HG02943 (cell line): ENCODE data around the gene CASP10.
A peak's percentile ranks its signal among the peaks of the same experiment; 100 is the strongest.

ENCODE experiments used
- ATAC-seq: cut with Tn5 transposase; IDR thresholded peaks from one replicate; pipeline ENCODE4 v1.9.1; 2021; ENCODE audit warnings: mild to moderate bottlenecking, low read depth, moderate library complexity; ENCODE audit not compliant: unreplicated experiment

Gene CASP10

DNA sequence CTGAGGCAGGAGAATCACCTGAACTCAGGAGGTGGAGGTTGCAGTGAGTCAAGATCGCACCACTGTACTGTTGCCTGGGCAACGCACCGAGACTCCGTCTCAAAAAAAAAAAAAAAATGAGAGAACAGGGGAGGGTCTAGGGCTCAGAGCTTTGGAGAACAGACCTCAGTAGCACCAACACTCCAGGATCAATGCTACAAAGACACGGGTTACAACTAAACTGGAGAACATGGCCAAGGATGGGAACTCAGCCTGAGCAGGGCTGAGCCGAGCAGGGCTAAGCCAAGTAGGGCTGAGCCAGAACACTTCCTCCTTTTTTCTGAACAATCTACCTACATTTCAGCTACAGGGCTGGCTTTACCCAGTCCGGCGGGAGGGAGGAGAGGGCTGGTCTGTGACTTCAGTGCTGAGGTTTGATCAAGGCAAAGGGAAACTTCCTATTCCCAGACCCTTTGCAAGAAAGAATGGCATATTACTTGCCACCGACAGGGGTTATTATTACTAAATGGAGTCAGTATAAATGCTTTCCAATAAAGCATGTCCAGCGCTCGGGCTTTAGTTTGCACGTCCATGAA lies 74.5 kb downstream of the CASP10 start:
- peak; percentile 37 for ATAC-seq

DNA sequence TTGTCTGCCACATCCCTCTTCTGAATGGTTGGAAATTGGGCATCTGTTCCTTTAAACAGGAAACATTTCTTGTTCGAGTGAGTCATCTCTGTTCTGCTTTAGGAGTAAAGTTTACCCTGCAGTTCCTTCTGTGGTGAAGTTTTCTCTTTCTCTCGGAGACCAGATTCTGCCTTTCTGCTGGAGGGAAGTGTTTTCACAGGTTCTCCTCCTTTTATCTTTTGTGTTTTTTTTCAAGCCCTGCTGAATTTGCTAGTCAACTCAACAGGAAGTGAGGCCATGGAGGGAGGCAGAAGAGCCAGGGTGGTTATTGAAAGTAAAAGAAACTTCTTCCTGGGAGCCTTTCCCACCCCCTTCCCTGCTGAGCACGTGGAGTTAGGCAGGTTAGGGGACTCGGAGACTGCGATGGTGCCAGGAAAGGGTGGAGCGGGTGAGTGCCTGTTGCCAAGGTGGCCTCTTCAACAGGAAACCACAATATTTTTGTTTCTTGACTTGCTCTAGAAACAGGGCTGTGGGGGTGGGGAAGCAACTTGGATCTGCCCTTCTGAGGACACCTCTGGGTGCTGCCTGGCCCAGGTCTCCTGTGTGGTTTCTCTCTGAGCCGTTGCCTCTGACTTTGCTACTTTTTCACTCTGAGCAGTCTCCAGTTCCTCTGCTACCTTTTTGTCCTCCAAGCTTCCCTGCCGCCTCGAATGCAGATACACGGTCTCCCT lies 75.2 kb downstream of the CASP10 start:
- ATAC-seq: peak; percentile 72

DNA sequence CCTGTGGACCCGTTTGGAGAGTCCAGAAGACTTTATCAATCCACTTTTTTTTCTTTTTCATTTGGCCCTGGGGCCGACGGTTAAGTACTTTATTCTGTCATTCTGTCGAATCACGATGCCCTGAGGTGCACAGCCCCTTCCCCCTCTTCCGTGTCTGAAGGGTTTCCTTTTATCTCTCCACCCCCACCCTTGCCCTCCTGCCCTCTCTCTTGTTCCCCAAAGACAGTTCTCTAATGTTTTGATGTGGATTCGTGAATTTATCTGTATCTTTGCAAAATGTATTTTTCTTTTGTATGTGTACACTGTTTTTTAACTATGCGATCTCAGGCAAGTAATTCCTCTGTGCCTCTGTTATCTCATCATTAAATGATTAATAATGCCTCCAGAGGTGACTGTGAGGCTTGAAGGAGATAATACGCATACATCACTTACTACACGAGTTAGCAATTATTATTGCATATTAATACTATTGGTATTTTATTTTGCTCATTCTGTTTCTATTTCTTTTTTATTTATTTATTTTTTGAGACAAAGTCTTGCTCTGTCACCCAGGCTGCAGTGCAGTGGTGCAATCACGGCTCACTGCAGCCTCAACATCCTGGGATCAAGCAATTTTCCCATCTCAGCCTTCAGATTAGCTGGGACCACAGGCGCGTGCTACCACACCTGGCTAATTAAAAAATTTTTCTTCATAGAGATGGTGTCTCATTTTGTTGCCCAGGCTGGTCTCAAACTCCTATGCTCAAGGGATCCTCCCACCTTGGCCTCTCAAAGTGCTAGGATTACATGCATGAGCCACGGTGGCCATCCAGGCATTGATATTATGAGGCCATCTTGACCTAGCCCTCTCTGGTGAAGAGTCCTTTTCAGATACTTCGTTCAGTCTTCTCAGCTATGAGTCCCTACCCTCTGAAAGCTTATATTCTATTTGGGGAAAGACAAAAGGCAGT lies 76.0 kb downstream of the CASP10 start:
- peak; percentile 1 for ATAC-seq

DNA sequence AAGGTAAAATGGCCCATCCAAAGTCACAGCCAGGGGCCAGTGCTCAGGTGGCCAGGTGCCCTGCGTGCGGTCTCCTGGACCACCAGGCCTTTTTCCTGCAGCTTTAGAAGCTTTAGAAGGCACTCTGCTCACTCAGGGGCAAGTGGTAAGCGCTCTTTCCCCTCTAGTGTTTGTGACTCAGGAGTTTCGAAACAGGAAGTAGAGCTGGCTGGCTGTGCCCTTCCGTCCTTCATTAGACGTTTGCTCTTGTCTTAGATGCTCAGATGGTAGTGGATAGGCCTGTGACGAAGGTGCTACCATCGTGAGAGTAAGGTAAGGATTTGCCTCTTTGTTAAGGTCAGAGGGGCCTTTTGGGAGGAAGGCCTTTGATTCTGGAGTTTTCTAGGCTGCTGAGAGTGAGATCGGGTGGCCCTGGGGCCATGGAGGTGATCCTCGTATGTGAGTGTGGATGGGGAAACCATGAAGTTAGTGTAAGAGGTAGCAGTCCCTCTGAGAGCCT lies 77.4 kb downstream of the CASP10 start, which contains the start of gene CASP8:
Gene CASP8, plus strand, starts transcription at position 235 of the 499 bp plus-strand sequence. CDS start 5,951 bp downstream, outside the sequence.
- ATAC-seq: no peak

DNA sequence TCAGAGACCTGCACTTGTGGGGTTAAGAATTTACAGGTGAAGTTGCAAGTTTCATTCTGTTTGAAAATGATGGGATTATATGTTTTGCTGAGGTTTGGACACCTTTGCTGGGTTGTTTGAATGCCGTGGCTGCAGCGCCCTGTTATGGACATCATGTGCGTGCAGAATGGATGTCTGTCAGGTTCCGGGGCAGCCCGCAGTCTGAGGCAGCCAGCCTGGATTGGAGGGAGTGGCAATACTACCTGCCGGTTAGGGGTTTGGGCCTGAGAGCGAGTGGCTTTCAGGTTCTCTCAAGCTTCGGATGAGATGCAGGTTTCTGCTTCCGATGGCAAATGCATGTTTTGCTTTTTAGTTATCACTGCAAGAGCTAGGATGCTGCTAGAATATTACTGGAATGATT lies 78.5 kb downstream of the CASP10 start:
- ATAC-seq: no peak

DNA sequence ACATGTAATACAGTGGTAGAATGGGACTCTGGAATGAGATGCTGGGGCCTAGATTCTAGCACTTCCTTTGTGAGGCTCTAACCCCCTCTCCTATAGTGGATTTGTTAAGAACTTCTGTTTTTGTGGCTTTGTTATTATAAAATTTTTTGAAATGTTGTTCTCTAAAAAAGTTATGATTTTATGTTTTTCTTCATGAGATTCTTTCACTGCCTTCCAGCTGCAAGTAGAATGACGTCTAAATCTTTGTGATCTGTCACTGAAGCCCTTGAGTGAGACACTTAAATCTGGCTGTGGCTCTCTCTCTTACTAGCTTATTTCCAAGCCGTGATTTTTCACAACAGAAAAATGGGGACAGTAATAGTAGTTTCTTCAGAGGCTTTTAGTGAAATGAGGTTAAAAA lies 79.0 kb downstream of the CASP10 start:
- ATAC-seq: no peak

DNA sequence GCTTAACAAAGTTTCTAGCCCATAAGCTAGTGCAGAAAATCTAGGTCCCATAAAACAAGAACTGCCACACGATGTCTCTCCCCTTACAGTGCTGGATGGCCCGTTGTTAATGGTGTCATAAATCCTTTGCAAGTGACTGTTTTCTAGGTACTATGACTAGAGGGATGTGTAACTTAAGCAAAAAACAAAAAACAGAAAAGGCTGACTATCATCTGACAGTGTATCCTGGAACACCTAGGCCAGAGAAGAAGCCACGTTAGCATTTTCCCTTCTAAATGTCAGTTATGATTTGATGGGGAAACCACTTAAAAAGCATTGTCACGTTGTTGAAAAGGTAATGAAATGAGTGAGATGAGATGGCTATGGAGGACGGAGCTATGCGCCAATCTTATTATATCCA lies 79.8 kb downstream of the CASP10 start:
- ATAC-seq: no peak

DNA sequence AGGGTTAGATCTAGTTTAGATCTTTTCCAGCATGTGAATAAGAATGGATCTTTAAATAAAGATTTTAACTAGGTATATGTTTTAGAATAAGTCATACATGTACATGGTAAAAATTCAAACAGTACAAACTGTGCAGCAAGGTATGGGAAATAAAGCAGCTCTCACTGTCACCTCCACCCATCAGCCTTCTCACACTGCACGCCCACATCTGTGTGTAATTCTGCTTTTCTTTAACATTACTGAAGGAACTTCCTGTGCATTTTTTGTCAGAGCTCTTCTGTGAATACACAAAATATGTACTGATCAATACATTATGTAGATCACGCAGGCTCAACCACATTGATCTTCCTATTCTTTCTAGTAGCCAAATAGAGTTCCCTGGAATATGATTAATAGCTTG lies 80.8 kb downstream of the CASP10 start:
- no peak for ATAC-seq

DNA sequence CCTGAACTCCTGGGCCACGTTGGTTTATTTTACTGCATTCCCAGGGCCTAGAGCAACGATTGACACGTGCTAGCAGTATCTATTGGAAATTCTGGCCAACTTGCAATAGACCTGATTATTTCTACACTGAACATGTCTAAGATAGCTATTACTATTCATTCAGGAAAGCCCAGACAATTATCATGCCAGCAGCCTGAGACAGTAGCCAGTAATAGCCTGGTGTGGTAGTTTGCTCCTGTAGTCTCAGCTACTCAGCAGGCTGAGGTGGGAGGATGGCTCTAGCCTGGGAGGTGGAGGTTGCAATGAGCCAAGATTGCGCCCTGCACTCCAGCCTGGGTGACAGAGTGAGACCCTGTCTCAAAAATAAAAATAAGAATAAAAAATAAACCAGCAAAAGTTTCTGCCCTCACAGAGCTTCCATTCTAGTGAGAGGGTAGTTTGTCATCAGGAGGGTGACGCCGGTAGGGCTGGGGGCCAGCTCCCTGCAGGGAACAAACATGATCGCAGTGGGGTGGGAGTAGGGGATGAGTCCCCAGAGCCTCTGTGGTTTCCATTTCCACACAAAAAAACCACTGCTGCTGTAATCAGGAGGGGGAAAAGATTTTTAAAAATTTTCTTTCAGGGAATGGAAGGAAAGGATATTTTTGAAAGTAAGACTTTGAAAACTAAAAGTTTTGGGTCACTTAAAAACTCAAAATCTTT lies 81.7 kb downstream of the CASP10 start:
- ATAC-seq: no peak

DNA sequence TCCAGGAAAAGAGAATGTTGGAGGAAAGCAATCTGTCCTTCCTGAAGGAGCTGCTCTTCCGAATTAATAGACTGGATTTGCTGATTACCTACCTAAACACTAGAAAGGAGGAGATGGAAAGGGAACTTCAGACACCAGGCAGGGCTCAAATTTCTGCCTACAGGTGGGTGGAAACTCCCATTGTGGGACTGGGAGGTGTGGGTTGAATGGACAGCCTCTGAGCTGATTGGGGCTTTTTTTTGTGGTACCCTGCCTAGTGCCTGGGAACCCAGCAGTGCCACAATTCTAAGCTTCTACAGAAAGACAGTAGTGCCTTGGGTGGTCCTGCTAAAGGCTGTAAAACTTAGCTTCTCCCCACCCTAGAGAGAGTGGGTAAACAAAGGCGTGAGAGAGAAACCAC lies 83.7 kb downstream of the CASP10 start:
- ATAC-seq: no peak

DNA sequence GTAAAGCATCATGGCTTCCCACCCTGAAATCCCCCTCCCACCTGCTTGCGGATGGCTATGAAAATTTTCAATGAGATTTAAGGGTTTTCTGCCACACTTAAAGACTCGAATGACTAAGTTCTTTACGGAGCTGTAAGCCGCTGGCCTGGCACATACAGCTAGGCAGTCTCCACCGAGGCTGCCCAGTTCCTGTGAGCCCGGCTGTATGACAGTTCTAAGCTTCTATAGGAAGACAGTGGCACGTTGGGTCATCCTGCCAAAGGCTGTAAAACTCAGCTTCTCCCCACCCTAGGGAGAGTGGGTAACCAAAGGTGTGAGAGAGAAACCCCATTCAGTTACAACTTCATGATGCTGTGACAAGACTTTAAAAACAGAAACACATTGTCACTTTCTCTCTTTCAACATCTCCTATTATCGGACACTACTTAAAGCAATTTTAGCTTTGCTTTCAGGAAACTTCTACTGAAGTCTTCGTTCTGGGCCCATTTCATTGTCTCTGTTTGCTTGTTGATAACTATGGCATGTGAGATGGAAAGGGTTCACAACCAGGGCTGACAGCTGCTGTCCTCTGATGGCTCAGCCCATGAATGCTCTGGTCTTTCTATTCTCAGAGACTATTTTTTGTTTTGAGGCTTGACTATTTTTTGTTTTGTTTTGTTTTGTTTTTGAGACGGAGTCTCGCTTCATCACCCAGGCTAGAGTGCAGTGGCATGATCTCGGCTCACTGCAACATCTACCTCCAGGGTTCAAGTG lies 84.5 kb downstream of the CASP10 start:
- ATAC-seq: no peak

DNA sequence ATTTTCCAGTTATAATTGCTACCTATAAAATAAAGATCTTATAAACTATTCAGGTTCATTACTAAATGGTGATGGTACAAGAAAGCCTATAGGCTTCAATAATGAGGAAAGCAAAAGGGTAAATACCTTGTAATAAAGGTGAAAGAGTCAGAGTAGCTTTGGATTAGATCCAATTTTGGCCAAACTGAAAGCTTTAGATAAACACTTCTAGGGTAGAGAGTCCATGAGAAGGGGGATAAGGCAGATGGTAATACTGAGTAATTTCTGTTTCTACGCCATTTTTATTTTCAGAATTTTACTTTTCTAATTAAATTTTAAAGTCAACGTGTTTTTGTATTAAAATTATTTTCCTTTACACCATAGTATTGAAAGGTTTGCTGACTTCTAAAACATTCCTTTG lies 86.8 kb downstream of the CASP10 start:
- ATAC-seq: no peak

DNA sequence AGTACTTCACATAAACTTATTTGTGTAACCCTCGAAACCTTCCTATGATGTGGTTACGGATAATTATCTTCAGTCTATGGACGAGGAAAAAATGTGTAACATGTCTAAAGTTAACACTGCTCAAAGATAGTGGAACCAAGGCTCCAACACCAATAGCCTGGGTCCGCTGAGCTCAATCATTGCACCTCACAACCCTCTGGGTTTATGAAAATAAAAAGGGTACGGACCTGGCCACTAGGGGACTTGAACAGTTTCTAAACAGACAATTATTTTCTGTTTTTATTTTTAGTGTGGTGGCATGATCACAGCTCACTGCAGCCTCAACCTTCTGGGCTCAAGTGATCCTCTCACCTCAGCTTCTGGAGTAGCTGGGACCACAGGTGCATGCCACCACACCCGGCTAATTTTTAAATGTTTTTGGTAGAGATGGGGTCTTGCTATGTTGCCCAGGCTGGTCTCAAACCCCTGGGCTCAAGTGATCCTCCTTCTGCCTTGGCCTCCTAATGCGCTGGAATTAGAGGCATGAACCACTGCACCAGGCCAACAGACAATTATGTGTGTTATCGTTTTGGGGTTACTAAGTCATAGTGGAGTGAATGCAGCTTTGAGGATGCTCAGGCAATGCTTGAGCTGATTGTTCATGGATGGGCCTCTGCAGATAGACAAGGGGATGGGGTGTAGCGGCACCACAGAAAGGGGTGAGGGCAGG lies 87.5 kb downstream of the CASP10 start:
- no peak for ATAC-seq

DNA sequence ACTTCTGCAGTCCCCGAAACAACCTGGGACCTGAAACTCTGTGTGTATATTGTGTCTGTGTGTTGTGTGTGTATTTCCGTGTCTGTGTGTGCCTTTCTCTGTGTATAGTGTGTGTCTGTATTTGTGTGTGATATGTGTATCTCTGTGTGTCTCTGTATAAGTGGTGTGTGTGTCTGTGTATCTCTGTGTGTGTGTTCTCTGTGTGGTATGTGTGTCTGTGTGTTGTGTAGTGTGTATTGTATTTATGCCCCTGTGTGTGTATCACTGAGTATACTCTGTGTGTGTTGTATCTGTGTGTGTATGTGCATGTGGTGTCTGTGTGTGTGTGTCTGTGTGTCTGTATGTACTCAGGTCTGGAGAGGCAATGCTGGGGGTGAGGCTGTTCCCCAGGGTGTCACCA lies 89.0 kb downstream of the CASP10 start:
- ATAC-seq: no peak

DNA sequence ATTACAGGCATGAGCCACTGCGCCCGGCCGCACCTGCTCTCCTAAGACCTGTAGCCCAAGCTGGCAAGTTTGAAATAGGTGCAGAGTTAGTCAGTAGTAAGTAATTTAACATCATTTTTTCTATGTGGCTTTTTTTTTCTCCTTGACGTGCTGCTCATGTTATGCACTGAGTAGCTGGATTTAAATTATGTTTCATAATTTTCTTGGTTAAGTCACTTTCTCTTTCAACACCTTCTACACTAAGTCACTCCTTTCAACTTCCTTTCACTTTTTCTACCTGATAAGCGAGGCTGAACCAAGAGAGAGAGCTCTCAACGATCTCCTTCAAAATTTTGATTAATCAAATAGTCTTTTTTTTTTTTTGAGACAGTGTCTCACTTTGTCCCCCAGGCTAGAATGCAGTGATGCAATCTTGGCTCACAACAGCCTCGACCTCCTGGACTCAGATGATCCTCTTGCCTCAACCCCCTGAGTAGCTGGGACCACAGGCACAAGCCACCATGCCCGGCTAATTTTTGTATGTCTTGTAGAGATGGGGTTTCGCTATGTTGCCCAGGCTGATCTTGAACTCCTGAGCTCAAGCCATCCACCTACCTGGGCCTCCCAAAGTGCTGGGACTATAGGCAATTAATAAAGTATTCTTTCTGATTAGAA lies 90.5 kb downstream of the CASP10 start:
- no peak for ATAC-seq

DNA sequence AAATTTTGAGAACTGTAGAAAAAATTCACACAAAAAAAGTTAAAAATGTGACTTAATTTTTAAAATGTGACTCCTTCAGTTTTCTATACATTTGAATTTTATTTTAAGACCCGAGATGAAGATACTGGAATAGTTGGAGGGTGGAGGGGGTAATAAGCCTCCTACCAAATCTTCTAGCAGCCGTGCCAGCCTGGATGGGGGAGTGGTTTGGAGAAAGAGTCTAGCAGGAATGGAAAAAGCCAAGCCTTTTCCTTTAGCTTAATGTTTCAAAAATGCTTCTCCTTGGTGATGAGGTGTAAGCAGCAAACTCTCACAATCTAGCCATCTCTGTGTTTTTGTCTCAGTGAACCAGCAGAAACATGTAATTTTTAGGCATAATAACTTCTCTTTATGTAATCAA lies 92.1 kb downstream of the CASP10 start:
- no peak for ATAC-seq

DNA sequence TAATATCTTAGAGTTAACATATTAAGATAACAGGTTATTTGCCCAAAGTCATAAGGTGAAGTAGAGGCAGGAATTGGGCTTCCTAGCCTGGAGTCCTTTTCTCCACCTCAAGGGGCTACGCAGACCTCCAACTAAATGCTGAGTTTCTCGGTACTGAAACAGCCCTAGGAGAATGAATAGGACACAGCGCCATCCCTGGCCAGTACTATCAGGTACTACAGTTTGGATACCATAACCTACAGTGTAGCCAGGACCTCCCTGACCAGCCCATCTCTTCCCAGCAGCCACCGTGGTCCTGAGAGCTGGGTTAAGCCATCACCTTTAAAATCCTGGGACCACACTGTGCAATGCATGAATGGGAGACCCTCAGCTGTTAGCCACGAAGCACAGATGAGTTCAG lies 93.0 kb downstream of the CASP10 start:
- no peak for ATAC-seq

DNA sequence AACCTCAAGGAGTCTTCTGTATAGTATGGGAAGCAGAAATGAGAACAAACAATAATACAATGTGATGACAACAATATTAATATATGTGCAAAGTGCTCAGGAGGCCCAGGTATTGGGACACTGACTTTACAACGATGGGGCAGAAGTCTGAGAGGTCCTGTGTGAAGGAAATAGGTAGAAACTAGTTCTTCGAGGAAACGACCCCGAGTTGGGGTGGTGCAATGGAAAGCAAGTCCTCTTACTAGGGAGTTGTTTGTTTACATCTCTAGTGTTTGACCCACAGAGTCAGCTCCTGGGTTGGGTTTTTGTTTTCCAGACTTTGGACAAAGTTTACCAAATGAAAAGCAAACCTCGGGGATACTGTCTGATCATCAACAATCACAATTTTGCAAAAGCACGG lies 93.6 kb downstream of the CASP10 start:
- ATAC-seq: no peak
